Measurements from ENCODE around the gene UMAD1.
"Not testable (repeated sequence)": the region's sequence is repeated elsewhere in the genome, so short reads cannot be mapped to it uniquely, and the experiment has no call there.

UMAD1 gene

DNA sequence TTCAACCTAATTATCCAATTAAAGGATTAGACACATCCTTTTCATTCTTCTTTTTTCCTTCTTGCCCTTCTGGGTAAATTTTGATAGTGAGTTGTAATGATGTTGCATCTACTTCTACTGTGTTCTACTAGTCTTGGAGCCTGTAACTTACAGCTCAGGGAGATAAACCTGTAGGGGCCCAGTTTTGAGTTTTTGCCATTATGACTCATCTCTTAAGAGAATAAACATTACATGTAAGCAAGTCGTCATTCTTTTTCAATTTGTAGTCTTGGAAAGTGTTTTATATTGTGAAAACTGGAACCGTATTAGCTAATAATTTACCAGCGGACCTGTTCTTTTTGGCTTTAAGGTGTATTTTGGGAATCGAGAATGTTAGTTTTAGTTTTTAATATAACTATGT is 167.6 kb downstream of the UMAD1 start:
- DNase-seq = no peak

DNA sequence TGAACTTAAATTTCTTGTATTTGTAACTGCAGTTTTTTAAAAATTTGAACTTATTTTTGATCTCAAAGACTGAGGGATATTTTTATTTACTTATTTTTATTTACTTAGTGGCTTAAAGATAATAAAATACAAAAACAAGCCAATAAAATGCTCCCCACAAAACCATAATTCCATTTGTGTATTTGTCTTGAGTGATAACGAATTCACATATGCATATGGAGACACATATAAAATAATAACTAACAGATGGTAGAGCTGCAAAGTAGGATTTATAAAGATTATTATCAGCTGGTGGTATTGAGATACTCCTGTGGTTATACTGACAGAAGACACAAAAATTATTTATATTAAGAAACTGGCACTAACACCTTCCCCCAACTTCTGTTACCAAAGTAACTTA is 168.1 kb downstream of the UMAD1 start:
- DNase-seq = no peak

GRCh38 chr7:7810380-7810779 is 169.8 kb downstream of the UMAD1 start:
- DNase-seq = no peak

- DNase-seq = no peak
These were observed 170.3 kb downstream of the UMAD1 start for GRCh38 chr7:7810826-7811225.

GRCh38 chr7:7812112-7812511 is 171.6 kb downstream of the UMAD1 start:
- DNase-seq = no peak

DNA sequence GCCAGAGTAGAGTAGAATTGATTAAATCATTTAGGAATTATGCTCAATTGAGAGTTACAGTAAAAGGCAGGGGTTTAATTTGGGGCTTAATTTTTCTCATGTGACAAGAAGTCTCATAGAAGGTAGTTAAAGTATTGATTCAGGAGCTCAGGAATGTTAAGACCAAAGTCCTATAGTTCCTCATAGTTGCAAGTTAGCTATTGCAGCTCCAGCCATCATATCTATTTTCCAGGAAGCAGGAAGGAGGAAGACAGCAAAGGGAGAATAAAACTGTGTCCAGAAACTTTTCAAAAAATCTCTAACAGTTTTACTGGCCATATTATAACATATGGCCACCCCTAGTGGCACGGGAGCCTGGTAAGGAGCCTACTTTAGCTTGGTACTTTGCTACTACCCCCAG is 174.8 kb downstream of the UMAD1 start:
- DNase-seq = no peak

- DNase-seq = peak; percentile 51
These were observed 175.5 kb downstream of the UMAD1 start for GRCh38 chr7:7816084-7816483.

GRCh38 chr7:7816816-7817536 is 176.4 kb downstream of the UMAD1 start:
- no peak for DNase-seq

- peak; percentile 28 for DNase-seq
These were observed 177.2 kb downstream of the UMAD1 start for GRCh38 chr7:7817748-7818147.

GRCh38 chr7:7818179-7818578 is 177.6 kb downstream of the UMAD1 start:
- DNase-seq = not testable (repeated sequence)

DNA sequence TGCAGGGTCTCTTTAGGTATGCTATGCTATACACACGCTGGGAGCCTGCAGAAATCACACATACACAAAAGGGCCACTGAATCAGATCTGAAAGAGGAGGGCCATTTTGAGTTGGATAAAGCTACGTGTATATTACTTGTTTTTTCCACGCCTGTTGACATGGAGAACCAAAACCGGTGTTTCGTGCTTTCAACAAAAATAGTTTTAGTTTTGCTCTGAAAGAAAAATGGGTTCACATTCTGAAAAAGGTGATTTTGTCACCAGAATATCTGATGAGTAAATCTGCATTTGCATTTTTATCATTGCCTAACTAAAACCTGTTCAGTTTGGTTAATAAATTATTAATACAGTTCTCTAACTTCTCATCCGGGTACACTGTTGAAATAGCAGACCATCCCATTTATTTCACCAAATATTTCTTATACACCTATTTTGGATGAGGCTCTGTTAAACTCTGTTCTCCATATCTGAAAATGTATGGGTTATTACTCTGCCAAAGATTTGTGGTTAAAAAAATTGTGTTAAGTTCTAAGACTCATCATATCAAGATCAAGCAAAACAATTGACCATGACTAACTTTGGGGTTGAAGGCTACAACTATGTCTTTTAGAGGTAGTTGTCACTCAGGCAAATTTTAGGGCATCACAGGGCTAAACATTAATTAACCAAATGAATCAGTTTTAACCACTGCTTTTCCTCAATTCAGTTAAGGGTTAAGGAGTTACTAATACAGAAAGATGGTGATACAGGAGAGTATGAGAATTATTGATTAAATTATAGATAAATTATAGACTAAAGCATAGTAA is 179.1 kb downstream of the UMAD1 start:
- no peak for DNase-seq

GRCh38 chr7:7820409-7820808 is 179.9 kb downstream of the UMAD1 start:
- no peak for DNase-seq

GRCh38 chr7:7820939-7821338 is 180.4 kb downstream of the UMAD1 start:
- no peak for DNase-seq

- no peak for DNase-seq
These were observed 181.0 kb downstream of the UMAD1 start for GRCh38 chr7:7821517-7821916.

DNA sequence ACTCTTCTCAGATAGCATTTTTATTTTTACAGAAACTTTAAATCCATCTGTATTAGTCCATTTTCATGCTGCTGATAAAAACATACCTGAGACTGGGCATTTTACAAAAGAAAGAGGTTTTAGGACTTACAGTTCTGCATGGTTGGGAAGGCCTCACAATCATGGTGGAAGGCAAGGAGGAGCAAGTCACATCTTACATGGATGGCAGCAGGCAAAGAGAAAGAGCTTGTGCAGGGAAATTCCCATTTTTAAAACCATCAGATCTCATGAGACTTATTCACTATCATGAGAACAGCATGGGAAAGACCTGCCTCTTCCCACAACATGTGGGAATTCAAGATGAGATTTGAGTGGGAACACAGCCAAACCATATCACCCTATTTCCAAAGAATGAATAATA is 184.7 kb downstream of the UMAD1 start:
- DNase-seq = not testable (repeated sequence)

DNA sequence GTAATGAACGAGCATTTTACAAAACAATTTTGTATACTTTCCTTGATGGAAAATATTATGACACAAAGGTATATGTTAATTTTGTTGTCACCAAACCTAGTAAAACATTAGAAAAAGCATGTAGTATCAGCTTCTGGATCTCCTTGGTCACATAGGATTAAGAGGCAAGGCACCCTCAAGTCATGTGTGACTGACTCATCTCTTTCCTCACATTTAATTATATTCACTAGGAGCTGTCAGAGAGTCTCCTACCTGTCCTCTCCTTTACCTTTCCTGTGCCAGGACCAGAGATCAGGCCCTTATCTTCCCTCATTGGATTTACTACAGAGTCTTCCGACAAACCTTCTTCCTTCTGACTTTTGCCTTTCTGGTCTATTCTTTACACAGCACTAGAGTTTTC is 189.1 kb downstream of the UMAD1 start:
- no peak for DNase-seq

GRCh38 chr7:7830122-7830878 is 189.7 kb downstream of the UMAD1 start:
- DNase-seq = no peak

DNA sequence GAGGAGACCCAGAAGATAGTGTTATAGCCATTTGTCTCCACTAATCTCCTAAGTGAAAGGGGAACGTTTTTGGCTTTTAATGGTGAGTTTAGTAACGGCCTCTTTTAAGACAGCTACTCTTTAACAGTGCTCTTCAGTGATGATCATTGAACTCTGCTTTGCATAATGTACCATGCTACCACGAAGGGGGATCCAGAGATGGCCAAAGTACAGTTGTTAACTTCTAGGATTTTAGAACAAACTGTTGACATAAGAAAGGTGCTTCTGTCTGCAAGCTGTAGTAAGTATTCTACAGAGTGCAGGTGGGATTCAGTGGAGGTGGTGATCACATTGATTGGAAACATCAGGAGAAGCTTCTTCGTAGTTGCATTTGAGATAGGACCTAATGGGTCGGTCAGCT is 192.0 kb downstream of the UMAD1 start:
- no peak for DNase-seq

DNA sequence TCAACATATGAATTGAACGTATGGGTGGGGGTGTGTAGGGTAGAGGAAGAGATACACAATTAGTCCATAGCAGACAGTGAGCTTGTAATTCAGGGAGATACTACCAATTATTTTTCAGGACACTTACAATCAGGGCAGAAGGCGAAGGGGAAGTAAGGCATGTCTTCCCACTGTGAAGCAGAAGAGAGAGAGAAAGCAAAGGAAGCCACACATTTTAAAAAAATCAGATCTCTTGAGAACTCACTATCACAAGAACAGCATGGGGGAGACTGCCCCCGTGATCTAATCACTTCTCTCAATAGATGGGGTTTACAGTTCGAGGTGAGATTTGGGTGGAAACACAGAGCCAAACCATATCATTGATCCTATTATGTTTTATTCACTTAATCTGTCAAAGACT is 194.2 kb downstream of the UMAD1 start:
- DNase-seq = no peak

DNA sequence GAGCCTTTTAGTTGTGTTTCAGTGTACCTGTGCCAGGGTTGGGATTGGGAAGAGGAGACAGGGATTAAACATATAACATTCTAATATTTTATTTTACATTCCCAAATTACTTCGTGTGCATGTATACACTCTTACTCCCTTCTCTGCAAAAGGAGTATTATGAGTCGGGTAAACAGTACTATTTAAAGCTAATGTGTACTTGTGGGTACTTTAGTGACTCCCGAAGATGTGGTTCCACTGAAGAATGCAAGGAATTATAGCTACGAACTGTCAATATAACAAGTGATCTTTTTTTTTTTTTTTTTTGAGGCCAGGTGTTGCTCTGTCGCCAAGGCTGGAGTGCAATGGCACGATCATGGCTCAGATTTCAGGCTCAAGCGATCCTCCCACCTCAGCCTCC is 200.5 kb downstream of the UMAD1 start:
- no peak for DNase-seq

DNA sequence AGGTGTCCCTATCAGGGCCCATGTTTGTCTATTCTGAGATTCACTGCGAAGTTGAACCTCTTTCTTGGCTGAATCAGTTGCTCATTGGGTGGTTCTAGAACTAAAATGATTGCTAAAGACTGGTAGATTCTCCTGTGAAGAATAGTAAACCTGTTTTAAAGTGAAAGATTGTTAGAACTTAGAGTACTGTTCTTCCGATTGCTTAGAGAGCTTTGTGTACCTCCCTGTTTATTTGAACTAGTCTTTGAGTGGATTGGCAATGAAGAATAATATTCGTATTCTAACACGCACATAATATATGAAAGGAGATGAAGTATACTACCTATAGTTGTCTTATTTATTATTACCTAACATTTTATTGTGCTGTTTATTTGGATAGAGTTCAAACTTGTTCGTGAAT is 202.7 kb downstream of the UMAD1 start:
- no peak for DNase-seq

DNA sequence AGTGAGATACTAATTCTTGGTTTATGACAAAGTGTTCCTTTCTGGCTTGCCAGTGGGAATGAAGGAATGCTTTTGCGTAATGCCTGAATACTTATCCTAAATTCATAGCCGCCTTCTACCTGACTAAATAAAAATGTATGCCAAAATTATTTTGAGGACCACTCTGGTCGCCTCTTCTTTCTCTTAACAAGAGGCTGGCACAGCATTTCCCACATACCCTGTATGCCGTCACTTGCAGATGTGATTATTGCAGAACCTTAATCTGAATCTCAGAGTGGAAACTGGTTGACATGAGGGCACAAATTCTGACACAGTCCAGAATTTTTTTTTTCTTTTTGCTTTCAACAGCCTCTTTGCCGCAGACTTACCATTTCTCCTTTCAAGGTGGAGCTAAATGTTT is 203.4 kb downstream of the UMAD1 start:
- DNase-seq = no peak

DNA sequence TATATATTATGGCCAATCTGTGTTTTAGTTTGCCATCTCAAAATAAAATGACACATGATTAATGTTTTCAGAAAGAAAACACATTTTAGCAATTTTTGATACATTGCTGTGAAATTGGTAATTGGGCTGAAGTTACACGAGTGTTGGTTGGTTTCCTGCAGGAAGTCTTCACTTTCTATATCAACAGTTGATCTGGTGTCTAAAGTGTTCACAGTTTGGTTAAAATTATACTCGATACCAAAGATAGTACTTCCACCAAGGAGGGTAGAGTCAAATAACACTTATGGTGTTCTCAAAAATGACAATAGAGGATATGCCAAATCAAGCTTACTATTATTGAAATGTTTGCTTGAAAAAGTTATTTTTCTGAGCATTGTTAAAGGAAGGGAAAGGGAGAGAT is 207.7 kb downstream of the UMAD1 start:
- DNase-seq = peak; percentile 29

DNA sequence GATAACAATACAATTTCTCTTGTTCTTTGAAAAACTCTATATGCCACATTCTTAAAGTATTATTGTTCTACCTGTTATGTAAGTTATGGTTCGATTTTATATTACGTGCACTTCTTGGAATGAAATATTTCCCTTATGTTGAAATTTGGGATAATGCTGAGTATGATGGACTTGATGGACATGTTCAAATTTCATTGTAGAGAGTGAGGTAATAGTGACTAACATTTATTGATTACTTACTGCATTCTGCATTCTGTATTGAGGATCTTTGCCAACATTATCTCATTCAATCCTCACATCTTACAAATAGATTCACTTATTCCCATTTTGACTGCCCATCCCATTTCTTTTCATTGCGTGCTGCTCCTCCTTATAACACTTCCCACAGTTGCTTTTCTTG is 208.3 kb downstream of the UMAD1 start:
- DNase-seq = no peak
